Peyer's patch (tissue), 4 donors: ENCODE results near the gene NPRL2. TPM values are rescaled to one million over a fixed set of nuclear protein-coding genes. Genes with fewer than 3 reads are reported as not detected.

Experiments used
- DNase-seq, 3 donors: peaks; one replicate each; pipeline ENCODE4 v3.0.0-alpha.2; 2017 to 2019
- H3K27ac ChIP-seq, 4 donors: fragments of 200-600 bp; sonication (generic); one replicate each; pipeline ENCODE4 v1.5.1; 2016 to 2019
- H3K27me3 ChIP-seq, 2 donors: fragments of 200-600 bp; sonication (generic); one replicate each; pipeline ENCODE4 v1.5.1; 2019
- H3K36me3 ChIP-seq, 3 donors: fragments of 200-600 bp; sonication (generic); one replicate each; pipeline ENCODE4 v1.5.1; 2016 to 2019
- H3K4me1 ChIP-seq, 4 donors: fragments of 200-600 bp; sonication (generic); one replicate each; pipeline ENCODE4 v1.5.1; 2016 to 2019
- H3K4me3 ChIP-seq, 4 donors: fragments of 200-600 bp; sonication (generic); 1 replicate in 3 of 4; 2 replicates in 1 of 4; pipeline ENCODE4 v1.5.1; 2016 to 2019; ENCODE audit warnings: mild to moderate bottlenecking in 1 of 4
- H3K9me3 ChIP-seq, 4 donors: fragments of 200-600 bp; sonication (generic); one replicate each; pipeline ENCODE4 v1.5.1; 2016 to 2019; ENCODE audit warnings: mild to moderate bottlenecking in 1 of 4
- POLR2A ChIP-seq, 2 donors: fragments of 450-650 bp; IDR thresholded peaks; one replicate each; pipeline ENCODE4 v1.5.1; 2017; ENCODE audit warnings: antibody characterized with exemption in 2 of 2, mild to moderate bottlenecking in 2 of 2, moderate library complexity in 2 of 2
- total RNA-seq, 4 donors: library from RNA; depleted of rRNA; stranded (reverse); fragments of >200 nt; gene quantifications; one replicate each; pipeline ENCODE4 v1.1.0, GENCODE V29; 2016
- TF ChIP-seq, protein P1 (sequence below), 6 experiments: fragments of 450-650 bp in 4 of 6; fragments of 200-600 bp in 2 of 6; sonication (generic) in 1 of 6; IDR thresholded peaks; one replicate each; pipeline ENCODE4 v1.5.1; 2017 to 2019; ENCODE audit warnings: antibody characterized with exemption in 6 of 6, mild to moderate bottlenecking in 3 of 6, moderate library complexity in 1 of 6

Gene NPRL2
- total RNA-seq, 4 donors from 2014 or later, result 19.1 to 45.4 (median 28.3) TPM

DNA sequence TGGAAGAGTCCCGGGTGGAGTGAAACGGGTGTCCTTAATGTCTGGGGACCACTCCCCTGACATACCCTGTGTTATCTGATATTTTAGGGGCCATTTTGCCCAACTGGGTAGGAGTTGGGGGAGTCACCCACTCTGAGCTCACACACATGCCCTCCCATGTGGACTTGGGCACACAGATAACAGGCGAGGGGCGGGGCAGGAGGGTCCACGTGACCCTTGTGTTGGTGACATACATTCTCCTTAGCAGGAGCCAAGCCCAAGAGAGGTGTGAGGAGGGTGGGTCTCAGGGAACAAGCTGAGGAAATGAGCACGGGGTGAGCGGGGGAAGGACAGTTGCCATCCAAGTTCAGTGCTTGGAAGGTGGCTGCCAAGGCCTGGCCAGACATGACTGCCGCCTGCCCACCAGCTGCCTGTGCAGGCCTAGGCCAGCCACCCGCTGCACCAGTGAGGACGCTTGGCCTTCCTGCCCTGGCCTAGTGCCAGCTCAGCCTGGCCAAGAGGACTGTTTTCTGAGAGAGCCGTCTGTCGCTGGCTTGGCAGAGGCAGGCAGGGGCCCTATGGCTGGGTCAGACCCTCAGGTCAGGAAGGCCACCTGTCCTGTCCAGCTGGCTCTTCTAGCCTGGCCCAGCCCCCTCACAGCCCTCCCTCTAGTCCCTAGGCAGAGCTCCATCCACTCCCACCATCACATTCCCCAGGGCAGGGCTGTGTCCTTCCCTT lies 40.1 kb upstream of the NPRL2 start:
- H3K27me3 ChIP-seq, result no peaks in the 10 kb centered on the region
- peaks cover 0 to 14% (median 4%) of the 10 kb centered on the region in 4 donors for H3K4me1 ChIP-seq
- no peaks in the 10 kb centered on the region for H3K36me3 ChIP-seq
- no peak overlapping the region for H3K4me3 ChIP-seq
- peak overlapping the region in 2 of 4 donors; percentile 51 to 70 for H3K27ac ChIP-seq
- DNase-seq, result peak in 2 of 3 donors; percentile 81 to 83
- TF ChIP-seq POLR2A (IDR thresholded peaks at IDR 0.05), result no peak
- TF ChIP-seq, protein P1, sequence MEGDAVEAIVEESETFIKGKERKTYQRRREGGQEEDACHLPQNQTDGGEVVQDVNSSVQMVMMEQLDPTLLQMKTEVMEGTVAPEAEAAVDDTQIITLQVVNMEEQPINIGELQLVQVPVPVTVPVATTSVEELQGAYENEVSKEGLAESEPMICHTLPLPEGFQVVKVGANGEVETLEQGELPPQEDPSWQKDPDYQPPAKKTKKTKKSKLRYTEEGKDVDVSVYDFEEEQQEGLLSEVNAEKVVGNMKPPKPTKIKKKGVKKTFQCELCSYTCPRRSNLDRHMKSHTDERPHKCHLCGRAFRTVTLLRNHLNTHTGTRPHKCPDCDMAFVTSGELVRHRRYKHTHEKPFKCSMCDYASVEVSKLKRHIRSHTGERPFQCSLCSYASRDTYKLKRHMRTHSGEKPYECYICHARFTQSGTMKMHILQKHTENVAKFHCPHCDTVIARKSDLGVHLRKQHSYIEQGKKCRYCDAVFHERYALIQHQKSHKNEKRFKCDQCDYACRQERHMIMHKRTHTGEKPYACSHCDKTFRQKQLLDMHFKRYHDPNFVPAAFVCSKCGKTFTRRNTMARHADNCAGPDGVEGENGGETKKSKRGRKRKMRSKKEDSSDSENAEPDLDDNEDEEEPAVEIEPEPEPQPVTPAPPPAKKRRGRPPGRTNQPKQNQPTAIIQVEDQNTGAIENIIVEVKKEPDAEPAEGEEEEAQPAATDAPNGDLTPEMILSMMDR (IDR thresholded peaks at IDR 0.05), result no peak
- H3K9me3 ChIP-seq, result no peaks in the 10 kb centered on the region

DNA sequence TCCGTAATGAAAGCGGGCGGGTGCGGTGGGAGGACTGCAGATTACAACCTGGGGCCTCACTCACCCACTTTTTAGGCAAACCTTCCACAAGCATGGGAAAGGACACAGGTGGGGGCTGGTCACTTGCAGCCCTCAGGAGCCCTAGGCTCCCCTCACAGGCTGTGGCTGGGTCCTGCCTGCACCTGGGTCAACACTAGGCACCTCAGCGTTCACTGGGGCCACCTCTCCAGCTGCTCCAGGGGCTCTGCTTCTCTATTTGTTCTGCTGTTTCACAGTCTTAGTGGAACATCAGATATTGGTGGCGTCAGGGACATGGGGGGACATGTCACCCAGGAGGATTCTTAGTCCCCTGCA lies 38.8 kb upstream of the NPRL2 start:
- Histone ChIP-seq H3K27ac (no peak overlapping the region), H3K36me3 (no peaks in the 10 kb centered on the region), H3K27me3 (no peaks in the 10 kb centered on the region), H3K9me3 (no peaks in the 10 kb centered on the region), H3K4me3 (no peak overlapping the region), H3K4me1 (peaks cover 0 to 14% (median 4%) of the 10 kb centered on the region in 4 donors)
- DNase-seq, result no peak
- TF ChIP-seq, protein P1 (IDR thresholded peaks at IDR 0.05), result no peak
- TF ChIP-seq POLR2A (IDR thresholded peaks at IDR 0.05), result no peak

DNA sequence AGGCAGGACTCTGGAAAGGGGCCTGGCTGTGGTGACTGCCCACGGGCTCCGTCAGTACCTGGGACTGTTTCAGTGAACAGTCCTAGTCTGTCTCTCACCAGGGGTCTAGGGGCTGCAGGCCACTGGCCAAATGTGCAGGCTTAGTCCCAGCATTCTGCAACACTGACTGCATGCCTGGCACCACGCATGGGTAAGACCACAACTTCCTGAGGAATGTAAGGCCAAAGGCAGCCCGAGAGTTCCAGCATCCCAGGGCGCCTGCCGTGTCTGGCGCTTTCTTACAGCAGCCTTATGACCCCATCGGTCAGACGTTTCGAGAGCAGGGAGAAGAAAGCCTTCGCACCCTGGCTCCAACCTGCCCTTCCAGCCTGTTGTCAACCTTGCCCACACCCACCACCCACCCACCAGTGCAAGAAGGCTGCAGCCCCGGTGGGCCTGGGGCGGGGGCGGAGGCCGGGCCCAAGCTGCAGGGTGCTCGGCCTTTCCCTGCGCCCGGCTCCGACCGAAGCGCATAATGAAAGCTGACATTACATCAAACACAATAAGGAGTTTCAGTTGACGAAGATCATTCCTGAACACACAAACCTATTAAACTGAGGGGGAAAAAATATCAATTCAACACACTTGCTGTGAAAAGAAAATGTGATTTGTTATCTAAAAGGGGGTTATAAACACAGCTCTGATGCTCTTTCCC lies 38.3 kb upstream of the NPRL2 start:
- H3K27ac ChIP-seq, result no peak overlapping the region
- no peaks in the 10 kb centered on the region for H3K27me3 ChIP-seq
- H3K4me3 ChIP-seq, result no peak overlapping the region
- DNase-seq, result no peak
- no peaks in the 10 kb centered on the region for H3K9me3 ChIP-seq
- H3K4me1 ChIP-seq, result peaks cover 0 to 14% (median 4%) of the 10 kb centered on the region in 4 donors
- no peaks in the 10 kb centered on the region for H3K36me3 ChIP-seq
- no peak for TF ChIP-seq POLR2A (IDR thresholded peaks at IDR 0.05)
- TF ChIP-seq, protein P1 (IDR thresholded peaks at IDR 0.05), result no peak

DNA sequence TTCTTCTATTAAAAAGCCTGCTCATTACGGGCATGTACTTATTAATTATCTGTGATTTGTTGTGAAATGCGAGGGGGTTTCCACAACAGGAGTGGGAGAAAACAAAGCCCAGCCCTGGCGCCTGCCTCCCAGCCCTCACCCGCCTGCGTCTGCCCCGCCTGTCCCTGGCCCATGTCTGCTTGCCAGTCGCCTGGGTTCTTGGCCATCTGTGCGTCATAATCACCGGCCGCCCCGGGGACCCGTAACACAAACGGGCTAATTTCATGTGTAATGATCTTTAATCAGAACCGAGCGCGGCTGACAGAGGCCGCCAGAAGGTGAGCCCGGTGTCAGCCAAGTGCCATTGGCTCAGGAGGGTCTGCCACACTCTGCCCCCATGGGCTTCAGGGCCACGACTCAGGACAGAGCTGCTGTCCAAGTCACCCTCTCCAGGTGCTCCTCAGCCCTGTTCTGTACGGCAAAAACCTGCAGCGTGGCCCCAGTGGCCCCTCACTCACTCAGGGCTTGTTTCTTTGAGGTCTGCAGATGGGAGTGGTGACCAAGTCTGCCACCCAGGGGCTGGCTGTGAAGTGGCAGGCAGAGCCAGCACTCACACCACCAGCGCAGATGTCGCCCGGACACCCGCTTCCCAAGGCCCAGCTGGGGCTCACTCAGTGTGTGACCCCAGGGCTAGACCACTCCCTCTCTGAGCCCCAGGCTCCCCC lies 37.6 kb upstream of the NPRL2 start:
- no peak overlapping the region for H3K27ac ChIP-seq
- H3K4me3 ChIP-seq, result no peak overlapping the region
- H3K27me3 ChIP-seq, result no peaks in the 10 kb centered on the region
- H3K4me1 ChIP-seq, result peaks cover 0 to 14% (median 4%) of the 10 kb centered on the region in 4 donors
- H3K36me3 ChIP-seq, result no peaks in the 10 kb centered on the region
- no peaks in the 10 kb centered on the region for H3K9me3 ChIP-seq
- TF ChIP-seq POLR2A (IDR thresholded peaks at IDR 0.05), result no peak
- TF ChIP-seq, protein P1 (IDR thresholded peaks at IDR 0.05), result peak in 4 of 6 experiments; percentile 5 to 38 (median 35)
- DNase-seq, result no peak

DNA sequence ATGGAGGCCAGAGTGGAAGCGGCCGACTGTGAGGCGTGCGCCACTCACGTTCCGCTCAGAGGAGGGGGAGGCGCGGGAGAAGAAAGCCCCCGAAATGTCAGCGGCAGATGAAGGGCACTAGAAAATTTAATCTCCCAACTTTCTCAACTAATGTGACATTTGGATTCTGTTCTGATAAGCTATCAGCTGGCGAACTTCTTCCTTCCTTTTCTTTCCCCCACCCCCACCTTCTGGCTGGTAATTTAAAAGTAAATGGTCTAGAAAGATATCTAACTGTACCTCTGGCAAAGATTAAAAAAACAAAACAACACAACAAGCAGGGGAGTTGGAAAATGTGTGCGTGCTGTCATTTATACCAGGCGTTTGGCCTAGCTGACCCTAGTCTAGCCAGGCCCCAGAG lies 35.2 kb upstream of the NPRL2 start:
- Histone ChIP-seq H3K9me3 (no peaks in the 10 kb centered on the region), H3K4me1 (peaks cover 0 to 4% (median 1%) of the 10 kb centered on the region in 4 donors), H3K27ac (no peak overlapping the region), H3K4me3 (no peak overlapping the region), H3K36me3 (no peaks in the 10 kb centered on the region), H3K27me3 (no peaks in the 10 kb centered on the region)
- TF ChIP-seq, protein P1 (IDR thresholded peaks at IDR 0.05), result no peak
- TF ChIP-seq POLR2A (IDR thresholded peaks at IDR 0.05), result no peak
- no peak for DNase-seq
